IPS DF 19.7 (cell line): ENCODE results near the gene AADACL2.
"Not testable (repeated sequence)": the region's sequence is repeated elsewhere in the genome, so short reads cannot be mapped to it uniquely, and the experiment has no call there.

Source experiments
- DNase-seq: peaks from one replicate; pipeline ENCODE4 v3.0.0-alpha.2; 2013; ENCODE audit warnings: low read depth, low spot score

AADACL2 gene

GRCh38 chr3:151733613-151734012 is at the start of gene AADACL2:
AADACL2 (plus strand) TSS chr3:151733927; CDS start chr3:151734036, 109 bp downstream.
- DNase-seq = no peak

- DNase-seq = no peak
Observed at GRCh38 chr3:151684094-151684493, 49.6 kb upstream of the AADACL2 start.

- DNase-seq = no peak
Observed at GRCh38 chr3:151686257-151686656, 47.5 kb upstream of the AADACL2 start.

GRCh38 chr3:151687076-151687475 is 46.7 kb upstream of the AADACL2 start:
- DNase-seq = no peak

GRCh38 chr3:151688571-151688970 is 45.2 kb upstream of the AADACL2 start:
- DNase-seq = no peak

- DNase-seq = no peak
Observed at GRCh38 chr3:151690645-151691044, 43.1 kb upstream of the AADACL2 start.

- no peak for DNase-seq
Observed at GRCh38 chr3:151697496-151697895, 36.2 kb upstream of the AADACL2 start.

GRCh38 chr3:151707216-151707615 is 26.5 kb upstream of the AADACL2 start:
- DNase-seq = no peak

- no peak for DNase-seq
Observed at GRCh38 chr3:151708868-151709267, 24.9 kb upstream of the AADACL2 start.

GRCh38 chr3:151709847-151710246 is 23.9 kb upstream of the AADACL2 start:
- DNase-seq = no peak

- no peak for DNase-seq
Observed at GRCh38 chr3:151721294-151721693, 12.4 kb upstream of the AADACL2 start.

GRCh38 chr3:151722856-151723255 is 10.9 kb upstream of the AADACL2 start:
- no peak for DNase-seq

GRCh38 chr3:151724576-151725562 is 8.9 kb upstream of the AADACL2 start:
- no peak for DNase-seq

GRCh38 chr3:151726016-151726415 is 7.7 kb upstream of the AADACL2 start:
- DNase-seq = no peak

GRCh38 chr3:151732861-151733260 is 866 bp upstream of the AADACL2 start:
- DNase-seq = no peak

- DNase-seq = no peak
Observed at GRCh38 chr3:151740581-151740980, 6.9 kb downstream of the AADACL2 start.

- DNase-seq = no peak
Observed at GRCh38 chr3:151743855-151744254, 10.1 kb downstream of the AADACL2 start.

GRCh38 chr3:151750181-151750580 is 16.5 kb downstream of the AADACL2 start:
- DNase-seq = no peak

- DNase-seq = no peak
Observed at GRCh38 chr3:151750678-151751077, 17.0 kb downstream of the AADACL2 start.

GRCh38 chr3:151751161-151751560 is 17.4 kb downstream of the AADACL2 start:
- no peak for DNase-seq

- DNase-seq = no peak
Observed at GRCh38 chr3:151753846-151754245, 20.1 kb downstream of the AADACL2 start.

- DNase-seq = no peak
Observed at GRCh38 chr3:151761581-151761980, 27.9 kb downstream of the AADACL2 start.

GRCh38 chr3:151764699-151765098 is 31.0 kb downstream of the AADACL2 start:
- not testable (repeated sequence) for DNase-seq
